ENCODE results near the gene MITF.

Gene MITF

GRCh38 chr3:69855436-69856162 lies 116.3 kb downstream of the MITF start:
- Mint-ChIP-seq H3K9me3 (no peaks in the 10 kb centered on the region), H3K4me3 (no peak overlapping the region), H3K36me3 (no peaks in the 10 kb centered on the region), H3K27me3 (peaks cover 1% of the 10 kb centered on the region), H3K27ac (no peak overlapping the region), H3K4me1 (no peaks in the 10 kb centered on the region)

GRCh38 chr3:69856965-69857705 lies 117.9 kb downstream of the MITF start:
- H3K27me3 Mint-ChIP-seq = peaks cover 1% of the 10 kb centered on the region
- H3K4me1 Mint-ChIP-seq = no peaks in the 10 kb centered on the region
- no peak overlapping the region for H3K4me3 Mint-ChIP-seq
- no peak overlapping the region for H3K27ac Mint-ChIP-seq
- no peaks in the 10 kb centered on the region for H3K36me3 Mint-ChIP-seq
- H3K9me3 Mint-ChIP-seq = no peaks in the 10 kb centered on the region

GRCh38 chr3:69861556-69861955 lies 122.3 kb downstream of the MITF start:
- no peaks in the 10 kb centered on the region for H3K36me3 Mint-ChIP-seq
- H3K27ac Mint-ChIP-seq = no peak overlapping the region
- peaks cover 3% of the 10 kb centered on the region for H3K9me3 Mint-ChIP-seq
- H3K4me3 Mint-ChIP-seq = no peak overlapping the region
- H3K27me3 Mint-ChIP-seq = peaks cover 1% of the 10 kb centered on the region
- no peaks in the 10 kb centered on the region for H3K4me1 Mint-ChIP-seq

GRCh38 chr3:69864141-69864540 lies 124.9 kb downstream of the MITF start:
- no peak overlapping the region for H3K4me3 Mint-ChIP-seq

DNA sequence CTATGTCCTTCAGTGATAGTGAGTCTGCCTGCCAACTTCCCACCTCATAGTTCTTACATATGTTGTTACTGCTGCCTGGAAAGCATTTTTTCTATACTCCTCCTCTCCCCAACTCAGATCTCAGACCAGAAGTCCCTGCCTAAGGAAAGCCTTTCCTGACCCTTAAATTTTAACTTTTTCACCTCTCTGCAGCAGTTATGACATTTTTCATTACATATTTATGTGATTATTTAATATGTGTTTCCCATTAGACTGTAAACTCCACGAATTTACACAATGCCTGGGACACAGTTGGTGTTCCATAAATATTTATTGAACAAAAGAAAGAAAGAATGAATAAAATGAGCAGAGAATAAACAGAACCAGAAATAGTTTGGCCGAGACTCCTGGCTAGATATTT lies 125.5 kb downstream of the MITF start:
- H3K4me1 Mint-ChIP-seq = no peaks in the 10 kb centered on the region
- H3K36me3 Mint-ChIP-seq = no peaks in the 10 kb centered on the region
- peaks cover 3% of the 10 kb centered on the region for H3K9me3 Mint-ChIP-seq
- peaks cover 1% of the 10 kb centered on the region for H3K27me3 Mint-ChIP-seq
- H3K4me3 Mint-ChIP-seq = no peak overlapping the region
- no peak overlapping the region for H3K27ac Mint-ChIP-seq

More at GRCh38 chr3:69864141-69864540, 124.9 kb downstream of the MITF start:
- Mint-ChIP-seq H3K4me1 (no peaks in the 10 kb centered on the region), H3K27ac (no peak overlapping the region), H3K36me3 (no peaks in the 10 kb centered on the region), H3K27me3 (peaks cover 1% of the 10 kb centered on the region), H3K9me3 (peaks cover 3% of the 10 kb centered on the region)

- Mint-ChIP-seq H3K4me3 (no peak overlapping the region), H3K27me3 (peaks cover 1% of the 10 kb centered on the region), H3K4me1 (no peaks in the 10 kb centered on the region), H3K36me3 (no peaks in the 10 kb centered on the region), H3K27ac (no peak overlapping the region), H3K9me3 (peaks cover 3% of the 10 kb centered on the region)
These were observed 126.8 kb downstream of the MITF start for GRCh38 chr3:69865925-69866679.

GRCh38 chr3:69866988-69867720 lies 127.9 kb downstream of the MITF start:
- Mint-ChIP-seq H3K36me3 (no peaks in the 10 kb centered on the region), H3K4me1 (no peaks in the 10 kb centered on the region), H3K9me3 (peaks cover 3% of the 10 kb centered on the region), H3K27me3 (peaks cover 1% of the 10 kb centered on the region), H3K4me3 (no peak overlapping the region), H3K27ac (no peak overlapping the region)

DNA sequence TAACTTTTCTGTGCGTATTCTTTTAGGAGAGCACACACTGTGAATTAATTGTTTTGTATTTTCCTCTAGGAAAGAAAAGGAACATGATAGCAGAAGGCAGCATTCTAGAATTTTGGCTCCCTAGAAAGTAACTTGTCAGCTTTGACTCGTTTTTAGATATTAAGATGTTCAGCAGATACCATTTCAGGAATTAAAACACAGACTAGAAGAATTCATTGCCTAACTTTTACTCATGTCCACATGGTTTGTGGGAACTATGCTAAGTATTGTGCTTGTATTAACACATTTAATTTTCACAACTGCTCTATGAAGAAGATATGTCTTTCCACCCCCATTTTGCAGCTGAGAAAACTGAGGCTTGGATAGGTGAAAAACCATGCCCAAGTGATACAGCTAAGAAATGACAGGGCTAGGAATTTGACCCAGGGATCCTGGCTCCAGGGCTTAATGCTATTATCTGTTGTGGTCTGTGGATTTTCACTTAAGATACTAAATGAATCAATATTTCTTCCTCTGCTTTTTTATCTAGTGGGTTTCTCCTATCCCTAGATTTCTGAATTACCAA lies 128.8 kb downstream of the MITF start:
- Mint-ChIP-seq H3K4me1 (no peaks in the 10 kb centered on the region), H3K4me3 (no peak overlapping the region), H3K27me3 (peaks cover 1% of the 10 kb centered on the region), H3K36me3 (no peaks in the 10 kb centered on the region), H3K27ac (no peak overlapping the region), H3K9me3 (peaks cover under 1% of the 10 kb centered on the region)

- Mint-ChIP-seq H3K9me3 (no peaks in the 10 kb centered on the region), H3K27ac (no peak overlapping the region), H3K4me3 (no peak overlapping the region), H3K4me1 (no peaks in the 10 kb centered on the region), H3K27me3 (peaks cover 1% of the 10 kb centered on the region), H3K36me3 (no peaks in the 10 kb centered on the region)
These were observed 129.7 kb downstream of the MITF start for GRCh38 chr3:69868841-69869420.

DNA sequence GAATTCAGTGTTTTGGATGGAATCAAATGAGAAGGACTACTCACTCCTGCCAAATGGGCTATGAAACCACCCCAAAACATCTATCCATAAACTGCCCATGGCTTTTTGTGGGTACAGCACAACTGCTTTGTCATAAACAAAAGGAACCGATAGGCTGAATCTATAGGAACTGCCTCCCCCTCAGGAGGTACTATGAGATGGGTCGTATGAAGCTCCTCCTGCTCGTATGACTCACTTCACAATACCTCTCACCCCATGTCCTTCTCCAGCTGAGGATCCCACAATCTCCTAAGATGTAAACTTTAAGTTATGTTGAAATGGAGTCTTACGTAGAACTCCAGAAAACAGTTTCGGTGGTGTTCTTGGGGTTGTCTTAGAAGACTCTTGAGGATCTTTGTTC lies 130.4 kb downstream of the MITF start:
- Mint-ChIP-seq H3K9me3 (no peaks in the 10 kb centered on the region), H3K4me1 (no peaks in the 10 kb centered on the region), H3K27ac (no peak overlapping the region), H3K36me3 (no peaks in the 10 kb centered on the region), H3K27me3 (peaks cover 1% of the 10 kb centered on the region), H3K4me3 (no peak overlapping the region)

- H3K36me3 Mint-ChIP-seq = no peaks in the 10 kb centered on the region
- H3K9me3 Mint-ChIP-seq = no peaks in the 10 kb centered on the region
- peaks cover 1% of the 10 kb centered on the region for H3K27me3 Mint-ChIP-seq
These were observed 132.0 kb downstream of the MITF start for GRCh38 chr3:69871251-69871650.

DNA sequence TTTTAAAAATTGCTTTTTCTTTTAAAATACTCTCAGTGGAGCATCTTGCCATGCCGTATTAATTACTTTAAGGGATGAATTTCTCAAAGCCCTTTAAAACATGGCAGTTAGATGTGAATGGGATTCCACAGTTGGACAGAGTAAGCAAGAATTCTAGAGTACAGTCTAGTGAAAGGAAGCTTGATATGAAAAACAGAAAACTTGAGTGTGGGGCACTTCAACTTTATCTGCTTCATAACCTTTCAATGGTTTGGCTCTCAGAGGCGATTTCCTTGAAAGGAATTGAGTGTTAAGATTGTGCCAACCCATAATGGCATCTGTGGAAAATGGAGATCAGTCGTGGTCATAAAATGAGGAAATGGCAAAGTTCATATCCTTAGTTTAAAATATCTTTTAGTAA lies 132.6 kb downstream of the MITF start:
- no peak overlapping the region for H3K4me3 Mint-ChIP-seq
- H3K27ac Mint-ChIP-seq = no peak overlapping the region

More at GRCh38 chr3:69871251-69871650, 132.0 kb downstream of the MITF start:
- Mint-ChIP-seq H3K4me3 (no peak overlapping the region), H3K4me1 (no peaks in the 10 kb centered on the region), H3K27ac (no peak overlapping the region)

GRCh38 chr3:69872783-69873378 lies 133.6 kb downstream of the MITF start:
- H3K4me3 Mint-ChIP-seq = no peak overlapping the region
- H3K36me3 Mint-ChIP-seq = no peaks in the 10 kb centered on the region
- H3K27me3 Mint-ChIP-seq = no peaks in the 10 kb centered on the region
- H3K4me1 Mint-ChIP-seq = no peaks in the 10 kb centered on the region
- no peak overlapping the region for H3K27ac Mint-ChIP-seq
- H3K9me3 Mint-ChIP-seq = no peaks in the 10 kb centered on the region

More for the DNA sequence above, 132.6 kb downstream of the MITF start:
- Mint-ChIP-seq H3K27me3 (no peaks in the 10 kb centered on the region), H3K9me3 (no peaks in the 10 kb centered on the region), H3K36me3 (no peaks in the 10 kb centered on the region), H3K4me1 (no peaks in the 10 kb centered on the region)

DNA sequence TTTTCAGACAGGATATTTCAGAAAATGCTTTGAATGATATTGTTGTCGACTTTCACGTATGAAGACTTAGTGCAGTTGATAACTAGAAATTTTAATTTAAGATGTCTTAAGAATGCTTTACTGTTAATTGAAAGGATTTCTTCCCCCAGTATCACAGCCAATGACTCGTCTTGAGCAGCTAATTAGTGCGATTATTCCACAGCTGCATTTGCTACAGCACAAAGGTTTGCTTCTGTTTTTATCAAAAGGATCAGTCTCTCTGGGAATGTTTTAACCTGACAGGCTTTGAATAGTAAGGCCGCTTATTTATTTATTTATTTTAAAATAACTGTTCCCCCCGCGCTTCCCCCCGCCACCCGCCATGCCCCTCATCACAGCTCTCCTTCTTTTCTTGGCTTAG lies 136.8 kb downstream of the MITF start:
- no peak overlapping the region for H3K4me3 Mint-ChIP-seq
- no peaks in the 10 kb centered on the region for H3K27me3 Mint-ChIP-seq
- H3K4me1 Mint-ChIP-seq = no peaks in the 10 kb centered on the region
- no peaks in the 10 kb centered on the region for H3K9me3 Mint-ChIP-seq
- H3K27ac Mint-ChIP-seq = no peak overlapping the region
- H3K36me3 Mint-ChIP-seq = no peaks in the 10 kb centered on the region

Data from activated naive CD4-positive, alpha-beta T cell treated with anti-CD3 and anti-CD28 coated beads, Interleukin-2, amount 50 U/mL, for 24 hours (primary cell).